ENCODE data around the gene OR4S1. TPM values are rescaled to one million over a fixed set of nuclear protein-coding genes. Genes with fewer than 3 reads are reported as not detected.
A peak's percentile ranks its signal among the peaks of the same experiment; 100 is the strongest.
"Not testable (repeated sequence)": the region's sequence is repeated elsewhere in the genome, so short reads cannot be mapped to it uniquely, and the experiment has no call there.

Gene OR4S1
- total and polyA plus RNA-seq, 11 donors, result not detected

- Histone ChIP-seq H3K36me3 (no peaks in the 10 kb centered on the region), H3K27me3 (no peaks in the 10 kb centered on the region), H3K4me1 (no peaks in the 10 kb centered on the region), H3K27ac (no peak overlapping the region), H3K4me3 (no peak overlapping the region), H3K9me3 (no peaks in the 10 kb centered on the region)
- intact Hi-C loops (cut with DNase I), result no loop called here
- ATAC-seq (no peak), DNase-seq (no peak)
- TF ChIP-seq POLR2A (IDR thresholded peaks at IDR 0.05), result no peak
- TF ChIP-seq, protein P1, sequence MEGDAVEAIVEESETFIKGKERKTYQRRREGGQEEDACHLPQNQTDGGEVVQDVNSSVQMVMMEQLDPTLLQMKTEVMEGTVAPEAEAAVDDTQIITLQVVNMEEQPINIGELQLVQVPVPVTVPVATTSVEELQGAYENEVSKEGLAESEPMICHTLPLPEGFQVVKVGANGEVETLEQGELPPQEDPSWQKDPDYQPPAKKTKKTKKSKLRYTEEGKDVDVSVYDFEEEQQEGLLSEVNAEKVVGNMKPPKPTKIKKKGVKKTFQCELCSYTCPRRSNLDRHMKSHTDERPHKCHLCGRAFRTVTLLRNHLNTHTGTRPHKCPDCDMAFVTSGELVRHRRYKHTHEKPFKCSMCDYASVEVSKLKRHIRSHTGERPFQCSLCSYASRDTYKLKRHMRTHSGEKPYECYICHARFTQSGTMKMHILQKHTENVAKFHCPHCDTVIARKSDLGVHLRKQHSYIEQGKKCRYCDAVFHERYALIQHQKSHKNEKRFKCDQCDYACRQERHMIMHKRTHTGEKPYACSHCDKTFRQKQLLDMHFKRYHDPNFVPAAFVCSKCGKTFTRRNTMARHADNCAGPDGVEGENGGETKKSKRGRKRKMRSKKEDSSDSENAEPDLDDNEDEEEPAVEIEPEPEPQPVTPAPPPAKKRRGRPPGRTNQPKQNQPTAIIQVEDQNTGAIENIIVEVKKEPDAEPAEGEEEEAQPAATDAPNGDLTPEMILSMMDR (IDR thresholded peaks at IDR 0.05), result no peak
- WGBS, 4 donors, result 27 to 80% (median 32%) methylated on average over 1 of the region's 1 CpG
Measured at GRCh38 chr11:48272606-48273005, 33.4 kb upstream of the OR4S1 start.

DNA sequence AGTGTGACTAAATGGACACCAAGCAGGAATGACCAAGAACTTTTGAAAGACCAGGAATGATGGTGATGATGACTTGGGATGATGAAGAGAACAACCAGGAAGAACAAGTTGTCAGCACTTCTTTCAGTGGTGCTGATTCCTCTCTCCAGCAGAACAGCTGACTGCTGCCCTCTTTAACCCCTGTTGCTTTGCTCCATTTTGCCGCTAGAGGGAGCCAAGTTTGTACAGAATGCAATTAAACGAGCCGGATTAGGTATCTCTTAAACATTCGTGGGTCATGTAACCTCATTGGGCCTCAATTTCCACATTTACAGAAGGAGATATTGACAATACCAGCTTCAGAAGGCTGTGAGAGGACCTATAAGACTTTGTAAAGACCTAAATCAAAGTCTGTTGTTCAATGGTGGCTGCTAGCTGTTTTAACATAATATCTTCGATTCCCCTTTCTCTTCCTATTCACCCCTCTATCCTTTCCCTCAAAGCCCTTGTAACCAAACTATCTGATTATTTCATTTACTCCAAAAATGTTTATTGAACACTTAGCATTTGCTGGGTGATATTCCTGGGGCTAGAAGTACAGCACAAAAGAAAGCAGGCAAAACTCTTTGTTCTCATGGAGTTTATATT, 1.9 kb downstream of the OR4S1 start:
- Histone ChIP-seq H3K36me3 (no peaks in the 10 kb centered on the region), H3K4me3 (no peak overlapping the region), H3K27ac (no peak overlapping the region), H3K9me3 (peaks cover 0 to 4% (median 0%) of the 10 kb centered on the region in 12 donors), H3K27me3 (no peaks in the 10 kb centered on the region), H3K4me1 (no peaks in the 10 kb centered on the region)
- 19 to 24% (median 21%) methylated on average over 5 of the region's 5 CpGs for WGBS, 4 donors
- ATAC-seq (peak in 3 of 4 donors; percentile 54 to 60 (median 60)), DNase-seq (peak in 4 of 5 donors; percentile 44 to 47 (median 44))
- intact Hi-C loops (cut with DNase I), result loop anchor here in 3 of 10 donors (5.0 to 10.0 kb wide), 2 partner anchors 63 to 136 kb away; partner anchors contain the start of gene OR4X2 (in 1 of the 3)
- TF ChIP-seq, protein P1 (IDR thresholded peaks at IDR 0.05), result peak; percentile 55 to 84 (median 74)
- no peak for TF ChIP-seq POLR2A (IDR thresholded peaks at IDR 0.05)

GRCh38 chr11:48313590-48313989, 7.6 kb downstream of the OR4S1 start:
- H3K27ac ChIP-seq; intact Hi-C loops (cut with DNase I); DNase-seq; H3K4me3 ChIP-seq; H3K4me1 ChIP-seq; H3K27me3 ChIP-seq; ATAC-seq; H3K36me3 ChIP-seq: not testable (repeated sequence)
- WGBS, 4 donors, result 30 to 69% (median 66%) methylated on average over 2 of the region's 2 CpGs
- H3K9me3 ChIP-seq, result peaks cover 0 to 11% (median 0%) of the 10 kb centered on the region in 12 donors

DNA sequence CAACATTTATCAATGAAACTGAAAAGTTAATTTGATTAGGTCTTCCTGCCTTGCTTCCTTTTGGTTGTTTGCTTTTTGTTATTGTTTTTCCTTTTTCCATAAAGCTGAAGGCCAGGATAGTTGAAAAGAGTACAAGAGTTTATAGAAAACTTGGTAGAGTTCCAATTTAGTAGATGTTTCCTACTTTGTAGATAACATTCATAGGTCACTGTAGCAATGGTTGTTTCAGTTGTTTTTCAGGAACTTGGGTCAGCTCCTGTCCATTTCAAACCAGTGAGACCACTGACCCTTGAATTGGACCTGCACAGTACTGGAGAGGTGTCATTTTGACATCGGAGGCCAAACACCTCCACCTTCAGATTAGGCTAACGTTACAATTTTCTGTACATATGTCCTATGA, 13.8 kb downstream of the OR4S1 start:
- H3K4me3 ChIP-seq; H3K4me1 ChIP-seq; ATAC-seq; DNase-seq; H3K9me3 ChIP-seq; H3K36me3 ChIP-seq; H3K27ac ChIP-seq; H3K27me3 ChIP-seq; intact Hi-C loops (cut with DNase I): not testable (repeated sequence)
- 51 to 80% (median 70%) methylated on average over 2 of the region's 2 CpGs for WGBS, 4 donors

DNA sequence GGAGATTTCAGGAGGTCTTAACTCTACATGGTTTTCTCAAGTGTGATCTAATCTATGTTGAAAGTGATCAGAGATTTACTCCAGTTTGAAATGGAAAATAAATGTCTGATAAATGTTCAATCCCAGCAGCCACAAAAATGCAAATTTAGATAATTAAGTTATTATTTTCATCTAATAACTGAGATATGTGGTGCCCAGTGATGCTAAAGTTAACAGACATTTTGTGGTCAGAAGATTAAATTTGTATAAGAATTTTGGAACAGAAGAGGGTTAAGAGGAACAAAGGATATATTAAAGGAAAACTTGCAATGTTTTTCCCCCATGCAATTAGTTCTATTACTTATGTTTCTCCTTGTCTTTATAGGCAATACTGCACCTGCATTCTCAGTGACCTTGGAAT, 18.6 kb downstream of the OR4S1 start, which contains the start of gene OR4C3:
OR4C3 (plus strand) TSS at position 301 of the 400 bp plus-strand sequence. CDS start 102 bp downstream, outside the sequence.
- H3K9me3 ChIP-seq; H3K4me3 ChIP-seq; DNase-seq; ATAC-seq; H3K27ac ChIP-seq; intact Hi-C loops (cut with DNase I); H3K27me3 ChIP-seq; H3K36me3 ChIP-seq; H3K4me1 ChIP-seq: not testable (repeated sequence)

DNA sequence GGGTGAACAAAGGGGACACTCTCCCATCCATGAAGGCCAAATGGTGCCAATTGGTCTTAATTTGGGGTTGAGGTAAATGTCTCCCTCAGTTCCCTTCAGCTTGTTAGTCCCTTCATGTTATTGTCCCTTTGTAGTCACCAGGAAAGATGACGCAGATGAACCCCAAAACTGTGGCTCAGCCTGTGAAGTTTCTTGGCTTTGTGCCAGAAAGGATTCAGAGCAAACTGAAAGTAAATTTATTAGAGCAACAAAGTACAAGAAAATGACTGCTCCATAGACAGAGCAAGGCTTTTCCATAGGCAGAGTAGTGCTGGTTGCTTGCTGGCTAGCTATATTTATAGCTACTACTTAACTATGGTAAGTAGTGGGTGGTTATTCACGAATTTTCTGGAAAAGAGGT, 35.4 kb downstream of the OR4S1 start:
- WGBS, 4 donors, result 43 to 61% (median 50%) methylated on average over 2 of the region's 2 CpGs
- Histone ChIP-seq H3K27me3 (no peaks in the 10 kb centered on the region), H3K4me1 (no peaks in the 10 kb centered on the region), H3K9me3 (peaks cover 0 to 5% (median 0%) of the 10 kb centered on the region in 12 donors), H3K36me3 (no peaks in the 10 kb centered on the region), H3K4me3 (no peak overlapping the region), H3K27ac (no peak overlapping the region)
- DNase-seq, result no peak
- intact Hi-C loops (cut with DNase I), result no loop called here
- ATAC-seq, result no peak
- no peak for TF ChIP-seq POLR2A (IDR thresholded peaks at IDR 0.05)
- TF ChIP-seq, protein P1 (IDR thresholded peaks at IDR 0.05), result no peak

DNA sequence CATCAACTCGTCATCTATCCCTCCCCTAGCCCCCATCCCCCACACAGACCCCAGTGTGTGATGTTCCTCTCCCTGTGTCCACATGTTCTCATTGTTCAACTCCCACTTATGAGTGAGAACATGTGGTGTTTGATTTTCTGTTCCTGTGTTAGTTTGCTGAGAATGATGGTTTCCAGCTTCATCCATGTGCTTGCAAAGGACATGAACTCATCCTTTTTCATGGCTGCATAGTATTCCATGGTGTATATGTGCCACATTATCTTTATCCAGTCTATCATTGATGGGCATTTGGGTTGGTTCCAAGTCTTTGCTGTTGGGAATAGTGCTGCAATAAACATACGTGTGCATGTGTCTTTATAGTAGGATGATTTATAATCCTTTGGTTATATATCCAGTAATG, 36.5 kb downstream of the OR4S1 start:
- H3K27ac ChIP-seq; H3K27me3 ChIP-seq; H3K36me3 ChIP-seq; H3K4me3 ChIP-seq; DNase-seq; ATAC-seq; H3K9me3 ChIP-seq; intact Hi-C loops (cut with DNase I); H3K4me1 ChIP-seq: not testable (repeated sequence)
- 43 to 66% (median 46%) methylated on average over 2 of the region's 2 CpGs for WGBS, 4 donors

GRCh38 chr11:48346286-48346685, 40.3 kb downstream of the OR4S1 start:
- DNase-seq, ATAC-seq: not testable (repeated sequence)
- 60 to 76% (median 66%) methylated on average over 5 of the region's 5 CpGs for WGBS, 4 donors

More at GRCh38 chr11:48346286-48346685, 40.3 kb downstream of the OR4S1 start:
- H3K4me1 ChIP-seq; H3K9me3 ChIP-seq; intact Hi-C loops (cut with DNase I); H3K27me3 ChIP-seq; H3K36me3 ChIP-seq; H3K27ac ChIP-seq; H3K4me3 ChIP-seq: not testable (repeated sequence)
